ENCODE data around the gene LIMA1. TPM values are rescaled to one million over a fixed set of nuclear protein-coding genes. Genes with fewer than 3 reads are reported as not detected.

Gene LIMA1
- total and polyA plus RNA-seq, 9 of the 15 experiments (the other 6 are each of a cell fraction or from before 2014, with no cell fraction given): 20.2 to 37.8 (median 27.3) TPM

- Histone ChIP-seq H2AFZ (ENCODE audit: low read depth, low read length) (peak overlapping the region; percentile 30), H3K79me2 (ENCODE audit: control insufficient read depth, insufficient read depth, low read length) (peaks cover 7% of the 10 kb centered on the region), H3K27ac (ENCODE audit: extremely low read depth, low read depth, low read length) (peak overlapping the region; percentile 97), H3K9ac (ENCODE audit: insufficient read depth in 1 of 2, low read depth in 2 of 2, low read length in 2 of 2) (peak overlapping the region in 1 of 2 experiments; percentile 71; a peak in 2 of 4 replicates), H4K20me1 (replicated peaks; ENCODE audit: control insufficient read depth, insufficient read depth, low read length) (no peaks in the 10 kb centered on the region), H3K9me3 (replicated peaks; ENCODE audit: control insufficient read depth, insufficient read depth, low read depth, low read length) (no peaks in the 10 kb centered on the region), H3K27me3 (ENCODE audit: control insufficient read depth in 2 of 2, insufficient read depth in 2 of 2, low read length in 2 of 2) (no peaks in the 10 kb centered on the region), H3K4me2 (ENCODE audit: insufficient read depth, low read length) (peak overlapping the region; percentile 82), H3K9me1 (ENCODE audit: control insufficient read depth, insufficient read depth, low read length) (no peaks in the 10 kb centered on the region), H3K4me3 (peak overlapping the region; percentile 12; the same call in 1 of the 2 replicates), H3K36me3 (ENCODE audit: control insufficient read depth, insufficient read depth, low read length) (no peaks in the 10 kb centered on the region), H3K4me1 (replicated peaks in 1 of 2; ENCODE audit: control insufficient read depth in 2 of 2, insufficient read depth in 2 of 2, low read length in 2 of 2) (peaks cover 27 to 38% of the 10 kb centered on the region in 2 experiments; a peak in 4 of 5 replicates)
- FAIRE-seq: no peak
- ChIA-PET POLR2A (interaction anchor here (1.7 kb wide), 1 partner anchor 14 kb away, joined by 4 read pairs; no protein-coding TSS in a partner anchor), CTCF (ENCODE audit: low intra/inter-chr PET ratio) (no interaction called here)
- 52% methylated on average over 4 of the region's 4 CpGs for WGBS (ENCODE audit: insufficient coverage, low coverage, missing lambda C conversion rate)
- intact Hi-C loops (cut with micrococcal nuclease) (no loop called here), in situ Hi-C loops (cut with MboI) (no loop called here)
- no peak for DNase-seq (ENCODE audit: extremely low read depth in 1 of 4, low spot score in 3 of 4)
- TF ChIP-seq RBM25 (IDR thresholded peaks at IDR 0.05; ENCODE audit: low read depth, low read length, severe bottlenecking) (no peak), ZNF175 (CRISPR knock-in tag; IDR thresholded peaks at IDR 0.05; ENCODE audit: low read depth) (0 out of 2 replicates have a peak, but pooled peaks have one; percentile 20)
- TF ChIP-seq, protein P1, sequence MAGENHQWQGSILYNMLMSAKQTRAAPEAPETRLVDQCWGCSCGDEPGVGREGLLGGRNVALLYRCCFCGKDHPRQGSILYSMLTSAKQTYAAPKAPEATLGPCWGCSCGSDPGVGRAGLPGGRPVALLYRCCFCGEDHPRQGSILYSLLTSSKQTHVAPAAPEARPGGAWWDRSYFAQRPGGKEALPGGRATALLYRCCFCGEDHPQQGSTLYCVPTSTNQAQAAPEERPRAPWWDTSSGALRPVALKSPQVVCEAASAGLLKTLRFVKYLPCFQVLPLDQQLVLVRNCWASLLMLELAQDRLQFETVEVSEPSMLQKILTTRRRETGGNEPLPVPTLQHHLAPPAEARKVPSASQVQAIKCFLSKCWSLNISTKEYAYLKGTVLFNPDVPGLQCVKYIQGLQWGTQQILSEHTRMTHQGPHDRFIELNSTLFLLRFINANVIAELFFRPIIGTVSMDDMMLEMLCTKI (IDR thresholded peaks at IDR 0.05; ENCODE audit: partially characterized antibody): no peak
- ATAC-seq: no peak
- BruUV-seq (replicated peaks): TSS peak; percentile 54
Observed at GRCh38 chr12:50248411-50248810, 34.9 kb downstream of the LIMA1 start.
